ENCODE results near the gene MIA.

Gene MIA

DNA sequence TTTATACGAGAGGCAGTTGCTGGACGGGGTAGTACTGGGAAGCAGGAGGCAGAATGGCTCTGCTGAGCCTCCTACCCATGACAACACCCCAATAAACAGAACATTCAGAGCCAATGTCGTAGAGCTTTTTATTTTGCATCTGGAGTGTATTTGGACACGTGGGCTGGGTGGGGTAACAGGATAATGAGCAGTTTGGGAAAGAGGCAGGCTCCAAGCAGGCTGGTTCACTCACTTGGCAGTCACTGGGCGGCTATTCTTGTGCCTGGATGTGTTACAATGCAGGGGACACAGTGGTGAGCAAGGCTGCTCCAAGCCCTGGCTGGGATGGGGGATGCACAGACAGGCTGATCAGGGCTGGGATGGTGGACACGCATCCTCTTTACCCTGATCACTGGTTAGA is 34.6 kb upstream of the MIA start:
- no peaks in the 10 kb centered on the region for H3K27me3 ChIP-seq (ENCODE audit: low read depth, low read length)
- no peak overlapping the region for H3K27ac ChIP-seq (ENCODE audit: low read length)
- peaks cover 0 to 9% of the 10 kb centered on the region in 2 donors for H3K4me1 ChIP-seq (ENCODE audit: control insufficient read depth in 1 of 2, insufficient read depth in 2 of 2, low read length in 2 of 2)
- H3K9me3 ChIP-seq (ENCODE audit: control insufficient read depth in 1 of 2, low read length in 2 of 2): no peaks in the 10 kb centered on the region
- H3K4me3 ChIP-seq (ENCODE audit: low read depth in 1 of 2, low read length in 2 of 2): no peak overlapping the region
- peaks cover 20 to 29% of the 10 kb centered on the region in 2 donors for H3K36me3 ChIP-seq (ENCODE audit: control insufficient read depth in 1 of 2, insufficient read depth in 2 of 2, low read length in 2 of 2)

DNA sequence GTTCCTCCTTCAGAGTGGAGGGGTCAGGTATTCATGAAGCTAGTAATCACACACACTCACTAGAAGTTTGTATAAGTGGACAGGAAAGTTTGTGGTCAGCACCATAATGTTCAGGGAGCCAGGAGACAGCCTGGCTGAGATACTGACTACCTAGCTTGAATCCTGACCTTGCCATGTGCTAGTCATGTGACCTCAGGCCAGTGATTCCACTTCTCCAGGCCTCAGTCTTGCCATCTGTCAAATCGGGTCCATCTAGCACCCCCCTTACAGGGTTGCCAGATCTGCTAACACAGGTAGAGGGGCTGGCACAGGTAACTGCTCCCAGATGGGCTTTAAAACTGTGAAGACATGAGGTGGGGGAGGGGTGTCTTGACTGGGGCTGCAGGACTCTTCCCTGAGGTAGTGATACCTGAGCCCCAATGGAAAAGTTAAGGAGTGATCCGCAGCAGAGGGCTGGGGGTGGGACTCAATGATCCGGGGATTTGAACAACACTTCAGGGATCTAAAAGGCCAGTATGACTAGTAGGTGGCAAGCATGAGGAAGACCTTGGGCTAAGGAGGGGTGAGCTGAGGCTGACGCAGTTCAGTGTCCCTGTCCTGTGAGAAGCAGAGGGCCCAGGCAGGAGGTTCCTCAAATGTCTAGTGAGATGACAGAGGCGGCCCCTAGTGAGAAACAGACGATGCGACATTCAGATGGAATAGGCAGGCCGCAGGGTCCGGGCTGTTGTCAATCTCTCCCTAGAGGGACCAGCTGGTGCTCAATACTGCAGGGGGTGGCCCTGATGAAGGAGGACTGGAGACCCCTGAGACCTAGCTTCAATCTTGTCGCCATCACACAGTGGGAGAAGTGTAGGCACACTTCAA is 33.6 kb upstream of the MIA start:
- H3K9me3 ChIP-seq (ENCODE audit: control insufficient read depth in 1 of 2, low read length in 2 of 2): no peaks in the 10 kb centered on the region
- H3K27me3 ChIP-seq (ENCODE audit: low read depth, low read length): no peaks in the 10 kb centered on the region
- H3K4me3 ChIP-seq (ENCODE audit: low read depth in 1 of 2, low read length in 2 of 2): no peak overlapping the region
- H3K4me1 ChIP-seq (ENCODE audit: control insufficient read depth in 1 of 2, insufficient read depth in 2 of 2, low read length in 2 of 2): peaks cover 0 to 9% of the 10 kb centered on the region in 2 donors
- H3K36me3 ChIP-seq (ENCODE audit: control insufficient read depth in 1 of 2, insufficient read depth in 2 of 2, low read length in 2 of 2): peaks cover 19 to 21% of the 10 kb centered on the region in 2 donors
- no peak overlapping the region for H3K27ac ChIP-seq (ENCODE audit: low read length)

DNA sequence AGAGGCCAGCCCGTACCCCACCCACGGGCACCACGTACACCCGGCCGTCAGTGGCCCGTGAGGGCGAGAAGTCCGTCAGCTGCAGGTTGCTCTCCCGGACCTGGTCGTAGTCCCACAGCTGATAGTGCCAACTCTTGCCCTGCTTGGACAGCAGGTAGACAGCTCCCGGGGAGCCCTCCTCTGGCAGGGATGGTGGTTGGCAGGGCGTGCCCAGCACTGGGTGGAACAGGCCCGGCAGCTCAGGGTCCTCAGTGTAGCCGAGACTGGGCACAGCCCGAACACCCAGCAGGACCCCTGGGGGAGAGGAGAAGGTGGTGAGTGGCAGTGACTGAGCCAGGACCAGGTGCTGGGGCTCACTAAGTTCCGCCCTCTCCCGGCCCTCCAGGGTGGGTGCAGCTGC is 32.8 kb upstream of the MIA start:
- no peaks in the 10 kb centered on the region for H3K27me3 ChIP-seq (ENCODE audit: low read depth, low read length)
- no peaks in the 10 kb centered on the region for H3K9me3 ChIP-seq (ENCODE audit: control insufficient read depth in 1 of 2, low read length in 2 of 2)
- H3K4me3 ChIP-seq (ENCODE audit: low read depth in 1 of 2, low read length in 2 of 2): no peak overlapping the region
- H3K36me3 ChIP-seq (ENCODE audit: control insufficient read depth in 1 of 2, insufficient read depth in 2 of 2, low read length in 2 of 2): peaks cover 12 to 13% of the 10 kb centered on the region in 2 donors
- no peak overlapping the region for H3K27ac ChIP-seq (ENCODE audit: low read length)
- H3K4me1 ChIP-seq (ENCODE audit: control insufficient read depth in 1 of 2, insufficient read depth in 2 of 2, low read length in 2 of 2): peaks cover 0 to 9% of the 10 kb centered on the region in 2 donors

DNA sequence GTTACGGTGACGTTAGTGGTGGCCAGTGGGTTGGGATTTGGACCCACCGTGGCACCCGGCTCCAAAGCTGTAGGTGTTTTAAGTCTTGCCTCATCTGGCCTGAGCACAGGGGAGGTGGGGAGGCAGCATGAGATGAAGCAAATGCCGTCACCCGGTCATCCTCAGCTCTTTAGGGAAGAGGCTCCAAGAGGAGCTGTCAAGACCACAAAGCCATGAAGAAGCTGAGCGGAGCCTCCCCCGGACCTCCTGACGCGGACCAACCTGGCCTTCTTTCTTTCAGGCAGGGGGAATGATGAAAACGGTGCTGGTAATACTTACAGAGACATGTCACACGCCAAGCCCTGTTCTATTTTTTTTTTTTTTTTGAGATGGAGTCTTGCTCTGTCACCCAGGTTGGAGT is 32.4 kb upstream of the MIA start:
- Histone ChIP-seq H3K36me3 (ENCODE audit: control insufficient read depth in 1 of 2, insufficient read depth in 2 of 2, low read length in 2 of 2) (peaks cover 10% of the 10 kb centered on the region in 2 donors), H3K4me1 (ENCODE audit: control insufficient read depth in 1 of 2, insufficient read depth in 2 of 2, low read length in 2 of 2) (peaks cover 0 to 9% of the 10 kb centered on the region in 2 donors), H3K9me3 (ENCODE audit: control insufficient read depth in 1 of 2, low read length in 2 of 2) (no peaks in the 10 kb centered on the region), H3K27me3 (ENCODE audit: low read depth, low read length) (no peaks in the 10 kb centered on the region), H3K4me3 (ENCODE audit: low read depth in 1 of 2, low read length in 2 of 2) (no peak overlapping the region), H3K27ac (ENCODE audit: low read length) (no peak overlapping the region)

DNA sequence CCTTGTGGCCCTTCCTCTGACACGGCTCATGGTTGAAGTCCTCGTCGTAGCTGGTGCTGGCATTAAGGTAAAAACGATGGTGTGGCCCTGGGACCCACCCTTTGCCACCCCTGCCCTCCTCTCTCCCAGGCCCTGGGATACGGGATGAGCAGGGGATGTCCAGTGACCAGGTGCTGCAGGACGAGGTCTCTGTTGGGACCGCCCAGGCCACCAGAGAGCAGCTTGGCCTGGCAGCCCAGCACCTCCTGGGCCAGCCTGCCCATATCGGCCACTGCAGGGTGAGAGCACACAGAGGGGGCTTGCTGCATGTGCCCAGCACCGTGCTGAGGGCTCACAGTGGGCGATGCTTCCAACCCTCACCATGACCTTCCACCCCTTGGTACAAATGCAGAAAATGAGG is 31.4 kb upstream of the MIA start:
- Histone ChIP-seq H3K4me3 (ENCODE audit: low read depth in 1 of 2, low read length in 2 of 2) (no peak overlapping the region), H3K9me3 (ENCODE audit: control insufficient read depth in 1 of 2, low read length in 2 of 2) (no peaks in the 10 kb centered on the region), H3K4me1 (ENCODE audit: control insufficient read depth in 1 of 2, insufficient read depth in 2 of 2, low read length in 2 of 2) (peaks cover 0 to 12% of the 10 kb centered on the region in 2 donors), H3K27ac (ENCODE audit: low read length) (no peak overlapping the region), H3K27me3 (ENCODE audit: low read depth, low read length) (no peaks in the 10 kb centered on the region), H3K36me3 (ENCODE audit: control insufficient read depth in 1 of 2, insufficient read depth in 2 of 2, low read length in 2 of 2) (peaks cover 9 to 10% of the 10 kb centered on the region in 2 donors)

DNA sequence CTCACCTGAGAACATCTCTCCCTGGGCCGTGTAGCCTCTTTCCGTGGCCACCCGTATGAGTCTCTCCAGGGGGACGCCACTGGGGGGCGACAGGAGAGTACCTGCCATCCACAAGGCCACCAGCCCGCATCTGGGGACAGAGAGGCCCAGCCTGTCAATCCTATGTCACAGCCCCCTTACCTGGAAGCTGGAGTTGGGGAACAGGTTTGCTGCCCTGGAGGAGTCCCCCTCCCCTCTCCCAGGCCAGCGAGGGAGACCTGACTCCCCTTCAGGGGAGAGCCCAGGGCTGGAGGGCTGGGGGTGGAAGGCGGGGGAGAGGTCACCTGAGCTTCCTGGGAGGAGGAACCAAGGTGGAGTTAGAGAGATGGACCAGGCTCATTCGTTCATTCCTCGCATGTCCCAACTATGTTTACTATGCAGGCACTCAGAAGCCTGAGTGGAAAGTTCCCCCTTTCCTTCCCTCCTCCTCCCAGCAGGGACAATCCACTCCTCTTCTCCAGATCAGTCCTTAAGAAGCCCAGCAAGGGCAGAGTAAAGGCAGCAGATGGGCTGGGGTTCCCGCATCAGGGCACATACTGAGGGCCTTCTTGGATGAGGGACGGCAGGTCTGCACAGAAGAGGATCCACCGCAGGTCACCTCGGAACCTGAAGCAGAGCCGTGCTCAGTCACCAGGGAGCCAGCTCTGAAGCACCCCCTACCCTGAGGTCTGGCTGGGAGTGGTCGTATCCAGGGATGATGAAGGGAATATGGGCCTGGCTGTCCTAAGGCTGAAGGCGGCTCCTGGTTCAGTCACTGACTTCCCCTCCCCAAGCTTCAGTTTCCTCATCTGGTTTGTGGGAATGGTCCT is 30.5 kb upstream of the MIA start:
- Histone ChIP-seq H3K36me3 (ENCODE audit: control insufficient read depth in 1 of 2, insufficient read depth in 2 of 2, low read length in 2 of 2) (peaks cover under 1 to 5% of the 10 kb centered on the region in 2 donors), H3K27me3 (ENCODE audit: low read depth, low read length) (no peaks in the 10 kb centered on the region), H3K9me3 (ENCODE audit: control insufficient read depth in 1 of 2, low read length in 2 of 2) (no peaks in the 10 kb centered on the region), H3K4me3 (ENCODE audit: low read depth in 1 of 2, low read length in 2 of 2) (no peak overlapping the region), H3K27ac (ENCODE audit: low read length) (no peak overlapping the region), H3K4me1 (ENCODE audit: control insufficient read depth in 1 of 2, insufficient read depth in 2 of 2, low read length in 2 of 2) (peaks cover 5 to 19% of the 10 kb centered on the region in 2 donors)

DNA sequence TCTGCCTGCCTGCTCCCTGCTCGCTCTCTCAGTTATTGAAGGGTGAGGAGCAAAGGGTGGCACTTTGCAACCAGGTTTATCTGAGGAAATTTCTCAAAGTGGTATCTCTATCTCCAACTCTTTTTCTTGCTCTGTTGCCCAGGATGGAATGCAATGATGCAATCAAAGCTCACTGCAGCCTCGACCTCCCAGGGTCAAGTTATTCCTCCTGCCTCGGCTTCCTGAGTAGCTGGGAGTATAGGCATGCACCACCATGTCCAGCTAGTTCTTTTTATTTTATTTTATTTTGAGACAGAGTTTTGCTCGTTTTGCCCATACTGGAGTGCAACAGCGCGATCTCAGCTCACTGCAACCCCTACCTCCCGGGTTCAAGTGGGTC is 29.9 kb upstream of the MIA start:
- H3K27me3 ChIP-seq (ENCODE audit: low read depth, low read length): no peaks in the 10 kb centered on the region
- no peak overlapping the region for H3K27ac ChIP-seq (ENCODE audit: low read length)
- H3K4me3 ChIP-seq (ENCODE audit: low read depth in 1 of 2, low read length in 2 of 2): no peak overlapping the region
- H3K4me1 ChIP-seq (ENCODE audit: control insufficient read depth in 1 of 2, insufficient read depth in 2 of 2, low read length in 2 of 2): peaks cover 8 to 19% of the 10 kb centered on the region in 2 donors
- H3K9me3 ChIP-seq (ENCODE audit: control insufficient read depth in 1 of 2, low read length in 2 of 2): no peaks in the 10 kb centered on the region
- H3K36me3 ChIP-seq (ENCODE audit: control insufficient read depth in 1 of 2, insufficient read depth in 2 of 2, low read length in 2 of 2): no peaks in the 10 kb centered on the region

DNA sequence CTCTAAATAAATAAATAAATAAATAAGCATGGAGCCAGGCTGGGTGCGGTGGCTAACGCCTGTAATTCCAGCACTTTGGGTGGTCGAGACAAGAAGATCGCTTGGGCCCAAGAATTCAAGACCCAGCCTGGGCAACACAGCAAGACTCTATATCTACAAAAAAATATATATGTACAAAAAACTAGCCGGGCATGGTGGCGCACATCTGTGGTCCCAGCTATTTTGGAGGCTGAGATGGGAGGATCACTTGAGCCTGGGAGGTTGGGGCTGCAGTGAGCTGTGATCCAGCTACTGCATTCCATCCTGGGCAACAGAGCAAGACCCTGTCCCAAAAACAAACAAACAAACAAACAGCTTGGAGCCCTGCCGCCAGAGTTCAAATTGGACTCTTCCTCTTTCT is 27.8 kb upstream of the MIA start:
- Histone ChIP-seq H3K9me3 (ENCODE audit: control insufficient read depth in 1 of 2, low read length in 2 of 2) (no peaks in the 10 kb centered on the region), H3K4me1 (ENCODE audit: control insufficient read depth in 1 of 2, insufficient read depth in 2 of 2, low read length in 2 of 2) (peaks cover 8 to 19% of the 10 kb centered on the region in 2 donors), H3K27me3 (ENCODE audit: low read depth, low read length) (no peaks in the 10 kb centered on the region), H3K27ac (ENCODE audit: low read length) (no peak overlapping the region), H3K4me3 (ENCODE audit: low read depth in 1 of 2, low read length in 2 of 2) (no peak overlapping the region), H3K36me3 (ENCODE audit: control insufficient read depth in 1 of 2, insufficient read depth in 2 of 2, low read length in 2 of 2) (peaks cover 0 to 4% of the 10 kb centered on the region in 2 donors)

DNA sequence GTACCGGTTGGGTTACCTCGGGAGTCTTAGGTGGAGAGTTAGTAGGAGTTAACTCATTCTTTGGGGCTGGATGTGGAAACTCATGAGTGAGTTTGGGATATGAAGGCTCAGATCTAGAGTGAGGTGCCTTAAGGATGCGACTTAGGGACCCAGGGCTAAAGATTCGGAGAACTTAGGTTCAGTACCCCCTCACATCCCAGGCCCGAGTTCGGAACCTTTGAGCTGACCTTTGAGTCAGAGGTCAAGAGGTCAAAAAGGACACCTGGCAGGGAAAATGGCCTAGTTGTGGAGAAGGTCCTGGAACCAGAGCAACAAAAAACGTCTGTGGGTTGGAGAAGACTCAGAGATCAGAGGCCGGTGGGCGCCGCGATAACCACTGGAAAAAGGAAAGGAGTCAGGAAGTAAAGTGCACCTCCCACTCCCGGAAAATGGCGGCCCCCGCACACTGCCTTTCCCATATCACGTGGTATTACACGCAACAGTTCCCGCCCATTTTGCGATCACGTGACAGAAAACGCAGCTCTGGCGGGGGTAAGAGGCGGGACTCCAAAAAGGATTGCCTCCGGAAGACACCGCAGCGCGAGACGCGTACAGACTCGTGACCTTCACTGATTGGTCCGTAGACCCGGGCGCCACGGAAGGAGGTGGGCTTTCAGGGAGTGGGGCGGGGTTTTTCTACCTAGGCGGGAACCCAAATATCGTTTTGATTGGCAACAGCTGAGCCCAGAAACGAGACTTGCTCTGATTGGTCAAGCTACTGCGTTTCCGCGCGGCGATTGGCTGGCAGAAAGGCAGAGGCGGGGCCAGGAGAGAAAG is 25.1 kb upstream of the MIA start, which contains the start of gene ACTMAP:
Gene ACTMAP, minus strand, starts transcription at position 420 of the 816 bp plus-strand sequence. CDS start 674 bp downstream, outside the sequence.
- peak within 1 kb of the TSS; percentile 68 to 100 for H3K4me3 ChIP-seq (ENCODE audit: low read depth in 1 of 2, low read length in 2 of 2)
- H3K27me3 ChIP-seq (ENCODE audit: low read depth, low read length): no peaks in the 10 kb centered on the region
- H3K27ac ChIP-seq (ENCODE audit: low read length): peak within 1 kb of the TSS; percentile 100
- H3K9me3 ChIP-seq (ENCODE audit: control insufficient read depth in 1 of 2, low read length in 2 of 2): no peaks in the 10 kb centered on the region
- H3K4me1 ChIP-seq (ENCODE audit: control insufficient read depth in 1 of 2, insufficient read depth in 2 of 2, low read length in 2 of 2): peaks cover 8 to 36% of the 10 kb centered on the region in 2 donors
- peaks cover 0 to 4% of the 10 kb centered on the region in 2 donors for H3K36me3 ChIP-seq (ENCODE audit: control insufficient read depth in 1 of 2, insufficient read depth in 2 of 2, low read length in 2 of 2)

DNA sequence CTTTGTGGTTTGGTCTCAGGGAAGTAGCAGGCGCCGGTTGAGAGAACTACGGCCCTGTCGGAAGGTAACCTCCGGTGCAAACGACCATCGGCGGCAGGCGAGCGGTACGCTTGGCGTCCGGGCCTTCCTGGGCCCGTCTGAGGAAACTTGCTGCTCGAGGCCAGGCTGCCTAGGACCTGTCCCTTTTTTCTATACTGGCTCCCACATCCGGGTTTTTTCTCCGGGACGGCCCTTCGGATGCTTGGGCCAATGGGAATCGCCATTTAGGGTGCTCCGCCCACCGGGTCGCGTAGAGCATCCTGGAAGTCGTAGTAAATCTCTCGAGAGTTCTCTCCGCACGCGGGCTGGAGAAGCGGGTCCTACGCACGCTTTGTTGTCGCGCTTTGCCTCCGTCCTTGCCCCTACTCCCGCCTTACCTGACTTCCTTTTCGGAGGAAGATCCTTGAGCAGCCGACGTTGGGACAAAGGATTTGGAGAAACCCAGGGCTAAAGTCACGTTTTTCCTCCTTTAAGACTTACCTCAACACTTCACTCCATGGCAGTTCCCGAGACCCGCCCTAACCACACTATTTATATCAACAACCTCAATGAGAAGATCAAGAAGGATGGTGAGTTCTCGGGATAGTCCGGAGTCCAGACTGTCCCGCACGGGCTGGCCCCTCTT is 24.3 kb upstream of the MIA start, which contains the start of gene SNRPA:
Gene SNRPA, plus strand, starts transcription at position 330 of the 664 bp plus-strand sequence. Its CDS starts 206 bp downstream, at position 536.
- peak within 1 kb of the TSS; percentile 68 to 100 for H3K4me3 ChIP-seq (ENCODE audit: low read depth in 1 of 2, low read length in 2 of 2)
- H3K4me1 ChIP-seq (ENCODE audit: control insufficient read depth in 1 of 2, insufficient read depth in 2 of 2, low read length in 2 of 2): peaks cover 12 to 40% of the 10 kb centered on the region in 2 donors
- H3K9me3 ChIP-seq (ENCODE audit: control insufficient read depth in 1 of 2, low read length in 2 of 2): no peaks in the 10 kb centered on the region
- H3K27ac ChIP-seq (ENCODE audit: low read length): peak within 1 kb of the TSS; percentile 100
- H3K27me3 ChIP-seq (ENCODE audit: low read depth, low read length): no peaks in the 10 kb centered on the region
- H3K36me3 ChIP-seq (ENCODE audit: control insufficient read depth in 1 of 2, insufficient read depth in 2 of 2, low read length in 2 of 2): peaks cover 7 to 8% of the 10 kb centered on the region in 2 donors

Measured in muscle layer of duodenum (tissue), 2 donors.